Measurements from ENCODE around the gene TSPO2.

TSPO2 gene

DNA sequence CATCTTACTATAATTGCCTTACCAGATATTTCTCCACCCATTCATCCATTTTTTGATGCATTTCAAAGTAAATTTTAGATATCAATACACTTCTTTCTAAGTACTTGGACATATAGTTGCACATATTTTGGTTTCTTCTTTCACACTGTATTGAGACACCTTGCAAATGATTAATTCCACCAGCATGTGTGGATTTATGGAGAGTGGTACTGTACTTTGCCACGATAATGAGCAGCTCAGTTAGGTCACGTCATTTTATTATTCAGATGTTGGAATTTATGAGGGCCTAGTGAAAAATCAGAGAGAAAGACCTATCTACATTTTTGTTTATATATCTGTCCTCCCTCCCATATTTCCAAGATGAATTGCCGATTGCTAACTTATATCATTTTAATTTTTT is 35.8 kb downstream of the TSPO2 start:
- no peak for ATAC-seq
- TF ChIP-seq, protein P1, sequence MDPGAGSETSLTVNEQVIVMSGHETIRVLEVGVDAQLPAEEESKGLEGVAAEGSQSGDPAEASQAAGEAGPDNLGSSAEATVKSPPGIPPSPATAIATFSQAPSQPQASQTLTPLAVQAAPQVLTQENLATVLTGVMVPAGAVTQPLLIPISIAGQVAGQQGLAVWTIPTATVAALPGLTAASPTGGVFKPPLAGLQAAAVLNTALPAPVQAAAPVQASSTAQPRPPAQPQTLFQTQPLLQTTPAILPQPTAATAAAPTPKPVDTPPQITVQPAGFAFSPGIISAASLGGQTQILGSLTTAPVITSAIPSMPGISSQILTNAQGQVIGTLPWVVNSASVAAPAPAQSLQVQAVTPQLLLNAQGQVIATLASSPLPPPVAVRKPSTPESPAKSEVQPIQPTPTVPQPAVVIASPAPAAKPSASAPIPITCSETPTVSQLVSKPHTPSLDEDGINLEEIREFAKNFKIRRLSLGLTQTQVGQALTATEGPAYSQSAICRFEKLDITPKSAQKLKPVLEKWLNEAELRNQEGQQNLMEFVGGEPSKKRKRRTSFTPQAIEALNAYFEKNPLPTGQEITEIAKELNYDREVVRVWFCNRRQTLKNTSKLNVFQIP (CRISPR knock-in tag; IDR thresholded peaks at IDR 0.05; ENCODE audit: borderline replicate concordance, low read depth), result no peak
- TF ChIP-seq, protein P2, sequence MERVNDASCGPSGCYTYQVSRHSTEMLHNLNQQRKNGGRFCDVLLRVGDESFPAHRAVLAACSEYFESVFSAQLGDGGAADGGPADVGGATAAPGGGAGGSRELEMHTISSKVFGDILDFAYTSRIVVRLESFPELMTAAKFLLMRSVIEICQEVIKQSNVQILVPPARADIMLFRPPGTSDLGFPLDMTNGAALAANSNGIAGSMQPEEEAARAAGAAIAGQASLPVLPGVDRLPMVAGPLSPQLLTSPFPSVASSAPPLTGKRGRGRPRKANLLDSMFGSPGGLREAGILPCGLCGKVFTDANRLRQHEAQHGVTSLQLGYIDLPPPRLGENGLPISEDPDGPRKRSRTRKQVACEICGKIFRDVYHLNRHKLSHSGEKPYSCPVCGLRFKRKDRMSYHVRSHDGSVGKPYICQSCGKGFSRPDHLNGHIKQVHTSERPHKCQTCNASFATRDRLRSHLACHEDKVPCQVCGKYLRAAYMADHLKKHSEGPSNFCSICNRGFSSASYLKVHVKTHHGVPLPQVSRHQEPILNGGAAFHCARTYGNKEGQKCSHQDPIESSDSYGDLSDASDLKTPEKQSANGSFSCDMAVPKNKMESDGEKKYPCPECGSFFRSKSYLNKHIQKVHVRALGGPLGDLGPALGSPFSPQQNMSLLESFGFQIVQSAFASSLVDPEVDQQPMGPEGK (CRISPR knock-in tag; IDR thresholded peaks at IDR 0.05; ENCODE audit: borderline replicate concordance), result no peak
- TF ChIP-seq TOX (CRISPR knock-in tag; IDR thresholded peaks at IDR 0.05; ENCODE audit: borderline replicate concordance) (no peak), ZFP30 (CRISPR knock-in tag; IDR thresholded peaks at IDR 0.05) (no peak), ISL1 (CRISPR knock-in tag; IDR thresholded peaks at IDR 0.05) (no peak), TCF4 (CRISPR knock-in tag; IDR thresholded peaks at IDR 0.05; ENCODE audit: borderline replicate concordance) (no peak), BACH2 (CRISPR knock-in tag; IDR thresholded peaks at IDR 0.05; ENCODE audit: borderline replicate concordance) (no peak), ZNF8 (CRISPR knock-in tag; IDR thresholded peaks at IDR 0.05) (no peak), OSR1 (CRISPR knock-in tag; IDR thresholded peaks at IDR 0.05) (no peak), PPARA (CRISPR knock-in tag; IDR thresholded peaks at IDR 0.05; ENCODE audit: borderline replicate concordance) (no peak)
- TF ChIP-seq, protein P3, sequence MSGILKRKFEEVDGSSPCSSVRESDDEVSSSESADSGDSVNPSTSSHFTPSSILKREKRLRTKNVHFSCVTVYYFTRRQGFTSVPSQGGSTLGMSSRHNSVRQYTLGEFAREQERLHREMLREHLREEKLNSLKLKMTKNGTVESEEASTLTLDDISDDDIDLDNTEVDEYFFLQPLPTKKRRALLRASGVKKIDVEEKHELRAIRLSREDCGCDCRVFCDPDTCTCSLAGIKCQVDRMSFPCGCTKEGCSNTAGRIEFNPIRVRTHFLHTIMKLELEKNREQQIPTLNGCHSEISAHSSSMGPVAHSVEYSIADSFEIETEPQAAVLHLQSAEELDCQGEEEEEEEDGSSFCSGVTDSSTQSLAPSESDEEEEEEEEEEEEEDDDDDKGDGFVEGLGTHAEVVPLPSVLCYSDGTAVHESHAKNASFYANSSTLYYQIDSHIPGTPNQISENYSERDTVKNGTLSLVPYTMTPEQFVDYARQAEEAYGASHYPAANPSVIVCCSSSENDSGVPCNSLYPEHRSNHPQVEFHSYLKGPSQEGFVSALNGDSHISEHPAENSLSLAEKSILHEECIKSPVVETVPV (CRISPR knock-in tag; IDR thresholded peaks at IDR 0.05), result no peak
- TF ChIP-seq, protein P4, sequence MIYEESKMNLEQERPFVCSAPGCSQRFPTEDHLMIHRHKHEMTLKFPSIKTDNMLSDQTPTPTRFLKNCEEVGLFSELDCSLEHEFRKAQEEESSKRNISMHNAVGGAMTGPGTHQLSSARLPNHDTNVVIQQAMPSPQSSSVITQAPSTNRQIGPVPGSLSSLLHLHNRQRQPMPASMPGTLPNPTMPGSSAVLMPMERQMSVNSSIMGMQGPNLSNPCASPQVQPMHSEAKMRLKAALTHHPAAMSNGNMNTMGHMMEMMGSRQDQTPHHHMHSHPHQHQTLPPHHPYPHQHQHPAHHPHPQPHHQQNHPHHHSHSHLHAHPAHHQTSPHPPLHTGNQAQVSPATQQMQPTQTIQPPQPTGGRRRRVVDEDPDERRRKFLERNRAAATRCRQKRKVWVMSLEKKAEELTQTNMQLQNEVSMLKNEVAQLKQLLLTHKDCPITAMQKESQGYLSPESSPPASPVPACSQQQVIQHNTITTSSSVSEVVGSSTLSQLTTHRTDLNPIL (CRISPR knock-in tag; IDR thresholded peaks at IDR 0.05; ENCODE audit: low read depth), result no peak

DNA sequence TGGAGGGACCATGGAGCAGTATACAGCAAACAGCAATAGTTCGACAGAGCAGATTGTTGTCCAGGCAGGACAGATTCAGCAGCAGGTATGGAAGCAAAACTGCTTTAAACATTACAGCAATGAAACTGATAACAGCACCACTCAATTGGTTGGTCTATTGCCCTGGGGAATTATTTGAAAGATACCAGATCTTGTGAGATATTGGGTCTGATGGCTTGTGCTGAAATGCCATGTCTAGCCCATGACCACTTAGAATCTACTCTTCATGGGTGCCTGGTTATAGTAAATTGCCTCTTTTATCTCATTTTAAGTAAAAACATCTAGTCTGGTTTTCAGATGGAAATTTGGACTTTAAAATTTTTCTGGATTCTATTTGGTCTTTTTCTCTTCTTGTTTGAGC is 36.8 kb downstream of the TSPO2 start:
- ATAC-seq, result no peak
- TF ChIP-seq ZNF8 (CRISPR knock-in tag; IDR thresholded peaks at IDR 0.05) (no peak), GLIS3 (CRISPR knock-in tag; IDR thresholded peaks at IDR 0.05) (no peak), ESRRG (CRISPR knock-in tag; IDR thresholded peaks at IDR 0.05) (no peak), PPARA (CRISPR knock-in tag; IDR thresholded peaks at IDR 0.05; ENCODE audit: borderline replicate concordance) (no peak), ZNF565 (CRISPR knock-in tag; conservative IDR thresholded peaks at IDR 0.05; ENCODE audit: low read depth) (no peak), TCF4 (CRISPR knock-in tag; IDR thresholded peaks at IDR 0.05; ENCODE audit: borderline replicate concordance) (peak; percentile 47; the same call in 1 of the 2 replicates), TOX (CRISPR knock-in tag; IDR thresholded peaks at IDR 0.05; ENCODE audit: borderline replicate concordance) (no peak)
- TF ChIP-seq, protein P5, sequence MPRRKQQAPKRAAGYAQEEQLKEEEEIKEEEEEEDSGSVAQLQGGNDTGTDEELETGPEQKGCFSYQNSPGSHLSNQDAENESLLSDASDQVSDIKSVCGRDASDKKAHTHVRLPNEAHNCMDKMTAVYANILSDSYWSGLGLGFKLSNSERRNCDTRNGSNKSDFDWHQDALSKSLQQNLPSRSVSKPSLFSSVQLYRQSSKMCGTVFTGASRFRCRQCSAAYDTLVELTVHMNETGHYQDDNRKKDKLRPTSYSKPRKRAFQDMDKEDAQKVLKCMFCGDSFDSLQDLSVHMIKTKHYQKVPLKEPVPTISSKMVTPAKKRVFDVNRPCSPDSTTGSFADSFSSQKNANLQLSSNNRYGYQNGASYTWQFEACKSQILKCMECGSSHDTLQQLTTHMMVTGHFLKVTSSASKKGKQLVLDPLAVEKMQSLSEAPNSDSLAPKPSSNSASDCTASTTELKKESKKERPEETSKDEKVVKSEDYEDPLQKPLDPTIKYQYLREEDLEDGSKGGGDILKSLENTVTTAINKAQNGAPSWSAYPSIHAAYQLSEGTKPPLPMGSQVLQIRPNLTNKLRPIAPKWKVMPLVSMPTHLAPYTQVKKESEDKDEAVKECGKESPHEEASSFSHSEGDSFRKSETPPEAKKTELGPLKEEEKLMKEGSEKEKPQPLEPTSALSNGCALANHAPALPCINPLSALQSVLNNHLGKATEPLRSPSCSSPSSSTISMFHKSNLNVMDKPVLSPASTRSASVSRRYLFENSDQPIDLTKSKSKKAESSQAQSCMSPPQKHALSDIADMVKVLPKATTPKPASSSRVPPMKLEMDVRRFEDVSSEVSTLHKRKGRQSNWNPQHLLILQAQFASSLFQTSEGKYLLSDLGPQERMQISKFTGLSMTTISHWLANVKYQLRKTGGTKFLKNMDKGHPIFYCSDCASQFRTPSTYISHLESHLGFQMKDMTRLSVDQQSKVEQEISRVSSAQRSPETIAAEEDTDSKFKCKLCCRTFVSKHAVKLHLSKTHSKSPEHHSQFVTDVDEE (CRISPR knock-in tag; IDR thresholded peaks at IDR 0.05), result no peak

DNA sequence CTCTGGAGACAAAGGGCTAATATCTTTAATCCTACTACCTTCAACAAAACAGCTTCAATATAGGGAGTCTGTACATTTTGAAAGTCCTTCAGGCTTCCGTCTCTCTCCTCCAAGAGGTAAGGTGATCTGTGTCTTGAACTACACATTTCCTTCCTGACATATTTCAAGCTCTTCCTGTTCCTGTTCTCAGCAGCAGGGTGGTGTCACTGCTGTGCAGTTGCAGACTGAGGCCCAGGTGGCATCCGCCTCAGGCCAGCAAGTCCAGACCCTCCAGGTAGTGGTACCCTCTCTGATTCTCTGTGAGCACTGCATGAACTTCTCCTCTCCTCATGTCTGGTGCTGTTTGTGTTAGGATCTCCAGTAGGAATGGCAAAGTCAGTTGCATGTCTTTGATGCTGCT is 38.4 kb downstream of the TSPO2 start:
- TF ChIP-seq ZNF70 (CRISPR knock-in tag; IDR thresholded peaks at IDR 0.05) (no peak), ZNF8 (CRISPR knock-in tag; IDR thresholded peaks at IDR 0.05) (no peak), GLIS3 (CRISPR knock-in tag; IDR thresholded peaks at IDR 0.05) (no peak)
- TF ChIP-seq, protein P4 (CRISPR knock-in tag; IDR thresholded peaks at IDR 0.05; ENCODE audit: low read depth), result no peak
- TF ChIP-seq, protein P2 (CRISPR knock-in tag; IDR thresholded peaks at IDR 0.05; ENCODE audit: borderline replicate concordance), result no peak
- TF ChIP-seq, protein P3 (CRISPR knock-in tag; IDR thresholded peaks at IDR 0.05), result no peak
- no peak for ATAC-seq
